K562 (cell line): Measurements from ENCODE around the gene C18orf63. TPM values are rescaled to one million over a fixed set of nuclear protein-coding genes. Genes with fewer than 3 reads are reported as not detected.

Experiments used
- ATF1 ChIP-seq, 2 experiments: fragments of 450-650 bp in 1 of 2; IDR thresholded peaks; 2 replicates each; pipeline ENCODE4 v1.6.1; 2016; ENCODE audit warnings: missing compliant biosample characterization in 1 of 2, missing genetic modification characterization in 1 of 2
- CTBP1 ChIP-seq: fragments of 450-650 bp; IDR thresholded peaks from 2 replicates; pipeline ENCODE4 v1.6.1; 2016; ENCODE audit warnings: borderline replicate concordance
- EP300 ChIP-seq: IDR thresholded peaks from 2 replicates; pipeline ENCODE4 v1.6.1; 2012; ENCODE audit warnings: low read length, improper control_type of control experiment
- FOXK2 ChIP-seq, 2 experiments: fragments of 450-650 bp; IDR thresholded peaks in 1 of 2; conservative IDR thresholded peaks in 1 of 2; 2 replicates each; pipeline ENCODE4 v1.6.1; 2016; ENCODE audit warnings: low read depth in 2 of 2, mild to moderate bottlenecking in 1 of 2
- L3MBTL2 ChIP-seq: fragments of 450-650 bp; IDR thresholded peaks from 2 replicates; pipeline ENCODE4 v1.6.1; 2016; ENCODE audit warnings: mild to moderate bottlenecking, moderate library complexity
- SMAD3 ChIP-seq: fragments of 450-650 bp; formaldehyde crosslinking; conservative IDR thresholded peaks from 2 replicates; pipeline ENCODE4 v1.4.0; 2020; ENCODE audit warnings: mild to moderate bottlenecking
- TEAD4 ChIP-seq, 2 experiments: sonication (generic) in 1 of 2; formaldehyde crosslinking in 1 of 2; IDR thresholded peaks; 2 replicates each; pipeline versions ENCODE4 v1.6.1 to v1.8.0; 2012 to 2022; ENCODE audit warnings: borderline replicate concordance in 1 of 2, inconsistent platforms in 1 of 2, low read length in 1 of 2, mild to moderate bottlenecking in 1 of 2, missing genetic modification reagents in 1 of 2
- ZFP1 ChIP-seq: fragments of 450-650 bp; formaldehyde crosslinking; IDR thresholded peaks from 2 replicates; pipeline ENCODE4 v1.4.0; 2020; ENCODE audit warnings: mild to moderate bottlenecking, mixed read lengths
- ZKSCAN1 ChIP-seq: fragments of 150-350 bp; IDR thresholded peaks from 2 replicates; pipeline ENCODE4 v1.6.1; 2016; ENCODE audit warnings: low read depth, low read length
- polyA plus RNA-seq, 8 experiments: library from polyadenylated mRNA; depleted of rRNA in 4 of 8; stranded (reverse) in 5 of 8; unstranded in 3 of 8; fragments of >200 nt; fragmentation: Nextera tagmentation in 2 of 8; fragmentation: Illumina TruSeq in 1 of 8; extraction: Ambion mirVana in 2 of 8; extraction: Trizol in 1 of 8; gene quantifications; 2 replicates each; pipeline versions ENCODE4 v1.2.1 to v1.2.3, GENCODE V29; 2011 to 2014; ENCODE audit warnings: inconsistent platforms in 1 of 8, missing spikeins in 1 of 8
- total RNA-seq, 7 experiments: library from RNA; depleted of rRNA in 6 of 7; stranded (reverse); fragments of >200 nt in 6 of 7; fragmentation: Illumina TruSeq in 2 of 7; extraction: Trizol in 2 of 7; gene quantifications; 2 replicates each; pipeline versions ENCODE4 v1.2.1 to v1.2.3, GENCODE V29; 2011 to 2021; ENCODE audit warnings: low replicate concordance in 1 of 7
- TF ChIP-seq, protein P1 (sequence below): fragments of 200-800 bp; sonication (Bioruptor generic); IDR thresholded peaks from 2 replicates; pipeline ENCODE4 v1.6.1; 2017; ENCODE audit warnings: missing genetic modification characterization, missing compliant biosample characterization
- TF ChIP-seq, protein P2 (sequence below): fragments of 450-650 bp; IDR thresholded peaks from 2 replicates; pipeline ENCODE4 v1.6.1; 2018; ENCODE audit not compliant: partially characterized antibody
- TF ChIP-seq, protein P3 (sequence below): fragments of 450-650 bp; IDR thresholded peaks from 2 replicates; pipeline ENCODE4 v1.6.1; 2016

The C18orf63 gene
- total and polyA plus RNA-seq, 9 of the 15 experiments (the other 6 are each of a cell fraction or from before 2014, with no cell fraction given): not detected

DNA sequence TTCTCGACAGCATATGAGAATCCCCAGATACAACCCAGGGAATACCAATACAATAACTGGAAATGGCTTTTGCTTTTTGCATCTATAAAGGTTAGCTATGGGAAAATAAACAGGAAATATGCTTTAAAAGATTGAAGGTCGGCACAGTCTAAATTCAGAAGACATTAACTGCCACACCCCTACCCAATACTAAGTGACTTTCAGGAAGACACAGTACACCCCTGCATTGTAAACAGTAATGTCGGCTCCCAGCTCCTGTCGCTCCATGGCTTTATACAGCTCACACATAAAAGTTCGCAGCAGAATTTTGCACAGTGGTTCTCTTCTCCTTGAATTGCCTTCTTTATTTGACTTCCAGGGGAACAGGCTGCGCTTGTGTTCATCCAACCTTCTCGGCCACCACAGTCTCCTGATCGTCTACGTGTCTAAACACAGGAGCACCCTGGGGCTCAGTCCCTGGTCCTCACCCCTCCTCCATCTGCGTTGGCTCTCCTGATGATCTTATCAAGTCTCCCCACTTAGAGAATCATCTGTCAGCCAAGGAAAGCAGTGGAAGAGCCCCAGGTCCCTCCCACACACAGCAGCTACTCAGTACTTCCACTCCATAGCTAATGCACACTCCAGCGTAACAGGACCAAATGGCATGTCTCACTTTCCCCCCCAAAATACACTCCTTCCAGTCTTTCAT, 46.6 kb upstream of the C18orf63 start (continued):
- TF ChIP-seq FOXK2 (conservative IDR thresholded peaks at IDR 0.05 in 1 of 2, IDR thresholded peaks at IDR 0.05 in 1 of 2; ENCODE audit: low read depth in 2 of 2) (0 out of 4 replicates have a peak, but pooled peaks have one; percentile 33), EP300 (0 out of 2 replicates have a peak, but pooled peaks have one; percentile 14), ZKSCAN1 (no peak), L3MBTL2 (no peak), SMAD3 (no peak), ATF1 (CRISPR knock-in tag; IDR thresholded peaks at IDR 0.05) (no peak), ATF1 (tag; IDR thresholded peaks at IDR 0.05) (peak; percentile 53; the same call in 1 of the 2 replicates), CTBP1 (peak; percentile 55; the same call in 1 of the 2 replicates), ZFP1 (no peak), TEAD4 (IDR thresholded peaks at IDR 0.05; ENCODE audit: low read length) (no peak), TEAD4 (CRISPR knock-in tag; IDR thresholded peaks at IDR 0.05; ENCODE audit: borderline replicate concordance) (no peak)
- TF ChIP-seq, protein P1, sequence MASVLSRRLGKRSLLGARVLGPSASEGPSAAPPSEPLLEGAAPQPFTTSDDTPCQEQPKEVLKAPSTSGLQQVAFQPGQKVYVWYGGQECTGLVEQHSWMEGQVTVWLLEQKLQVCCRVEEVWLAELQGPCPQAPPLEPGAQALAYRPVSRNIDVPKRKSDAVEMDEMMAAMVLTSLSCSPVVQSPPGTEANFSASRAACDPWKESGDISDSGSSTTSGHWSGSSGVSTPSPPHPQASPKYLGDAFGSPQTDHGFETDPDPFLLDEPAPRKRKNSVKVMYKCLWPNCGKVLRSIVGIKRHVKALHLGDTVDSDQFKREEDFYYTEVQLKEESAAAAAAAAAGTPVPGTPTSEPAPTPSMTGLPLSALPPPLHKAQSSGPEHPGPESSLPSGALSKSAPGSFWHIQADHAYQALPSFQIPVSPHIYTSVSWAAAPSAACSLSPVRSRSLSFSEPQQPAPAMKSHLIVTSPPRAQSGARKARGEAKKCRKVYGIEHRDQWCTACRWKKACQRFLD (CRISPR knock-in tag): no peak
- TF ChIP-seq, protein P2, sequence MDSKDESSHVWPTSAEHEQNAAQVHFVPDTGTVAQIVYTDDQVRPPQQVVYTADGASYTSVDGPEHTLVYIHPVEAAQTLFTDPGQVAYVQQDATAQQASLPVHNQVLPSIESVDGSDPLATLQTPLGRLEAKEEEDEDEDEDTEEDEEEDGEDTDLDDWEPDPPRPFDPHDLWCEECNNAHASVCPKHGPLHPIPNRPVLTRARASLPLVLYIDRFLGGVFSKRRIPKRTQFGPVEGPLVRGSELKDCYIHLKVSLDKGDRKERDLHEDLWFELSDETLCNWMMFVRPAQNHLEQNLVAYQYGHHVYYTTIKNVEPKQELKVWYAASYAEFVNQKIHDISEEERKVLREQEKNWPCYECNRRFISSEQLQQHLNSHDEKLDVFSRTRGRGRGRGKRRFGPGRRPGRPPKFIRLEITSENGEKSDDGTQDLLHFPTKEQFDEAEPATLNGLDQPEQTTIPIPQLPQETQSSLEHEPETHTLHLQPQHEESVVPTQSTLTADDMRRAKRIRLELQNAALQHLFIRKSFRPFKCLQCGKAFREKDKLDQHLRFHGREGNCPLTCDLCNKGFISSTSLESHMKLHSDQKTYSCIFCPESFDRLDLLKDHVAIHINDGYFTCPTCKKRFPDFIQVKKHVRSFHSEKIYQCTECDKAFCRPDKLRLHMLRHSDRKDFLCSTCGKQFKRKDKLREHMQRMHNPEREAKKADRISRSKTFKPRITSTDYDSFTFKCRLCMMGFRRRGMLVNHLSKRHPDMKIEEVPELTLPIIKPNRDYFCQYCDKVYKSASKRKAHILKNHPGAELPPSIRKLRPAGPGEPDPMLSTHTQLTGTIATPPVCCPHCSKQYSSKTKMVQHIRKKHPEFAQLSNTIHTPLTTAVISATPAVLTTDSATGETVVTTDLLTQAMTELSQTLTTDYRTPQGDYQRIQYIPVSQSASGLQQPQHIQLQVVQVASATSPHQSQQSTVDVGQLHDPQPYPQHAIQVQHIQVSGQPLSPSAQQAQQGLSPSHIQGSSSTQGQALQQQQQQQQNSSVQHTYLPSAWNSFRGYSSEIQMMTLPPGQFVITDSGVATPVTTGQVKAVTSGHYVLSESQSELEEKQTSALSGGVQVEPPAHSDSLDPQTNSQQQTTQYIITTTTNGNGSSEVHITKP: peak; percentile 82
- TF ChIP-seq, protein P3, sequence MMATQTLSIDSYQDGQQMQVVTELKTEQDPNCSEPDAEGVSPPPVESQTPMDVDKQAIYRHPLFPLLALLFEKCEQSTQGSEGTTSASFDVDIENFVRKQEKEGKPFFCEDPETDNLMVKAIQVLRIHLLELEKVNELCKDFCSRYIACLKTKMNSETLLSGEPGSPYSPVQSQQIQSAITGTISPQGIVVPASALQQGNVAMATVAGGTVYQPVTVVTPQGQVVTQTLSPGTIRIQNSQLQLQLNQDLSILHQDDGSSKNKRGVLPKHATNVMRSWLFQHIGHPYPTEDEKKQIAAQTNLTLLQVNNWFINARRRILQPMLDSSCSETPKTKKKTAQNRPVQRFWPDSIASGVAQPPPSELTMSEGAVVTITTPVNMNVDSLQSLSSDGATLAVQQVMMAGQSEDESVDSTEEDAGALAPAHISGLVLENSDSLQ: peak; percentile 69
